ENCODE data around the gene DCC. TPM values are rescaled to one million over a fixed set of nuclear protein-coding genes. Genes with fewer than 3 reads are reported as not detected.

Gene DCC
- polyA plus RNA-seq, 3 donors, result 4.0 to 8.0 (median 5.8) TPM

- DNase-seq, result no peak
These were observed 851.6 kb downstream of the DCC start for GRCh38 chr18:53191634-53192033.

GRCh38 chr18:53193870-53194269, 853.9 kb downstream of the DCC start:
- DNase-seq, result no peak

- no peak for DNase-seq
These were observed 879.9 kb downstream of the DCC start for GRCh38 chr18:53219853-53220252.

GRCh38 chr18:53224128-53224778, 884.3 kb downstream of the DCC start:
- DNase-seq, result no peak

GRCh38 chr18:53225567-53226325, 885.7 kb downstream of the DCC start:
- DNase-seq, result no peak

GRCh38 chr18:53234610-53235009, 894.6 kb downstream of the DCC start:
- no peak for DNase-seq

- no peak for DNase-seq
These were observed 901.2 kb downstream of the DCC start for GRCh38 chr18:53241161-53241560.

GRCh38 chr18:53253789-53254188, 913.8 kb downstream of the DCC start:
- peak; percentile 57 for DNase-seq

GRCh38 chr18:53254265-53254664, 914.3 kb downstream of the DCC start:
- DNase-seq, result no peak

- no peak for DNase-seq
These were observed 921.2 kb downstream of the DCC start for GRCh38 chr18:53261241-53261640.

GRCh38 chr18:53266850-53267249, 926.9 kb downstream of the DCC start:
- DNase-seq, result no peak

- peak; percentile 11 for DNase-seq
These were observed 928.5 kb downstream of the DCC start for GRCh38 chr18:53268455-53268854.

- no peak for DNase-seq
These were observed 941.4 kb downstream of the DCC start for GRCh38 chr18:53281406-53281805.

- DNase-seq, result no peak
These were observed 943.7 kb downstream of the DCC start for GRCh38 chr18:53283708-53284107.

- peak; percentile 61 for DNase-seq
These were observed 965.5 kb downstream of the DCC start for GRCh38 chr18:53305461-53305860.

- DNase-seq, result no peak
These were observed 979.6 kb downstream of the DCC start for GRCh38 chr18:53319628-53320027.

- no peak for DNase-seq
These were observed 982.2 kb downstream of the DCC start for GRCh38 chr18:53322163-53322562.

- DNase-seq, result no peak
These were observed 984.4 kb downstream of the DCC start for GRCh38 chr18:53324353-53324752.

GRCh38 chr18:53360501-53361443, 1020.8 kb downstream of the DCC start:
- DNase-seq, result no peak

GRCh38 chr18:53375621-53376020, 1035.6 kb downstream of the DCC start:
- DNase-seq, result peak; percentile 34

- peak; percentile 55 for DNase-seq
These were observed 1040.2 kb downstream of the DCC start for GRCh38 chr18:53380063-53380639.

- no peak for DNase-seq
These were observed 1042.9 kb downstream of the DCC start for GRCh38 chr18:53382870-53383269.
